Ovary (tissue), 9 donors: ENCODE results near the gene ANO2. TPM values are rescaled to one million over a fixed set of nuclear protein-coding genes. Genes with fewer than 3 reads are reported as not detected.

Experiments used
- DNase-seq, 5 donors: peaks; one replicate each; pipeline ENCODE4 v3.0.0-alpha.2; 2019 to 2020
- H3K27ac ChIP-seq, 2 donors: fragments of 200-600 bp; one replicate each; pipeline versions ENCODE4 v1.5.1 to v1.8.0; 2019 to 2022
- H3K27me3 ChIP-seq: fragments of 200-600 bp; one replicate; pipeline ENCODE4 v1.8.0; 2022
- H3K36me3 ChIP-seq: fragments of 200-600 bp; sonication (generic); one replicate; pipeline ENCODE4 v1.5.1; 2019
- H3K4me1 ChIP-seq: one replicate; pipeline ENCODE4 v1.8.1; 2013; ENCODE audit warnings: mild to moderate bottlenecking, moderate library complexity; ENCODE audit not compliant: insufficient read depth
- H3K4me3 ChIP-seq: fragments of 200-600 bp; sonication (generic); one replicate; pipeline ENCODE4 v1.5.1; 2017
- H3K9me3 ChIP-seq, 2 donors: fragments of 200-600 bp in 1 of 2; sonication (generic) in 1 of 2; one replicate each; pipeline versions ENCODE4 v1.5.1 to v1.8.1; 2013 to 2019; ENCODE audit warnings: mild to moderate bottlenecking in 1 of 2, moderate library complexity in 1 of 2
- EP300 ChIP-seq: sonication (generic); formaldehyde crosslinking; IDR thresholded peaks from one replicate; pipeline ENCODE4 v1.6.1; 2017; ENCODE audit warnings: antibody characterized with exemption
- POLR2A ChIP-seq: fragments of 450-650 bp; IDR thresholded peaks from one replicate; pipeline ENCODE4 v1.6.1; 2017; ENCODE audit warnings: antibody characterized with exemption, mild to moderate bottlenecking, moderate library complexity
- WGBS, 3 donors: extraction: QIAGEN DNeasy Blood & Tissue Kit in 1 of 3; methylation state at CpG; one replicate each; pipeline versions ENCODE4 v1.1.5 to v1.1.7; 2013 to 2017; 5-methylcytosine and 5-hydroxymethylcytosine counted together
- intact Hi-C, 4 donors: fragments of 100-400 bp; cut with DNase I; formaldehyde crosslinking; loops; one replicate each; pipeline versions ENCODE4 v1.11.0 to v1.15.1; 2022 to 2023
- polyA plus RNA-seq, 2 donors: library from polyadenylated mRNA; stranded (reverse); fragments of 200-250 nt in 1 of 2; fragments of 350-450 nt in 1 of 2; fragmentation: Illumina TruSeq in 1 of 2; extraction: RNeasy Lipid Tissue Mini Kit (QIAGEN cat#74804) in 1 of 2; gene quantifications; one replicate each; pipeline ENCODE4 v1.2.3, GENCODE V29; 2013 to 2014
- total RNA-seq, 7 donors: library from RNA; depleted of rRNA in 2 of 7; stranded (reverse); fragments of >200 nt in 2 of 7; fragmentation: NEBNext Ultra II Directional in 3 of 7; extraction: Animal tissue kit (Norgen Biotek cat#: 25700) in 3 of 7; gene quantifications; one replicate each; pipeline versions ENCODE4 v1.1.0 to v1.2.4, GENCODE V29; 2016 to 2023
- TF ChIP-seq, protein P1 (sequence below), 3 donors: fragments of 450-650 bp in 2 of 3; fragments of 200-600 bp in 1 of 3; IDR thresholded peaks; one replicate each; pipeline versions ENCODE4 v1.5.1 to v1.8.0; 2016 to 2022; ENCODE audit warnings: antibody characterized with exemption in 3 of 3, mild to moderate bottlenecking in 1 of 3
- donor health status: DM: no; HTN: no; CAD: no; lungs with moderate emphysema.
- donor health status: DM: no; HTN: no; CAD: no.
- donor health status: Bipolar disorder and iron deficiency.
- donor health status: DM: yes; HTN: yes; CAD: no.
- donor health status: DM: no; HTN: no; CAD: no.
- donor health status: DM: yes; HTN: yes; CAD: no.

Gene ANO2
- total and polyA plus RNA-seq, 9 donors, result 3.0 to 6.7 (median 3.3) TPM

DNA sequence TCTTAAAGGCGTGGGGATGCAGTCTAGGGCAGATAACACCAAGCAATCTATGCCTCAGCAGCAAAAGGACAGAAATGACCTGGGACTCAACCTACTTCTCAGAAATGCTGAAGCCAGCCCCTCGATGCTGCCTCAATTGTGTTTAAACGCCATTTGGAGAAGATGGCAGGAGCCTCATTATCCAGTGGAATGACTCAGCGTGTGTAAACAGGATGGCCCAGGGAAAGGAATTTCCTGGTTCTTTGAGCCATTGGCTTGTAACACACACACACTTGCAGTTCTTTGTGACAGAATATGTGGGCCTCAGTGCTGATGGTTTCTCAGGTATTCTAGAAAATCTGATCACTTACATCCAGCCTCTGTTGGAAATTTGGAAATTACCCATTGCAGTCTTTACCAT is 358.9 kb downstream of the ANO2 start:
- no peak overlapping the region for H3K4me3 ChIP-seq
- no peaks in the 10 kb centered on the region for H3K36me3 ChIP-seq
- H3K9me3 ChIP-seq, result no peaks in the 10 kb centered on the region
- 84 to 88% (median 84%) methylated on average over 4 of the region's 4 CpGs for WGBS, 3 donors
- no peak overlapping the region for H3K27ac ChIP-seq
- DNase-seq, result no peak
- no peaks in the 10 kb centered on the region for H3K27me3 ChIP-seq
- TF ChIP-seq POLR2A (no peak), EP300 (no peak)
- TF ChIP-seq, protein P1, sequence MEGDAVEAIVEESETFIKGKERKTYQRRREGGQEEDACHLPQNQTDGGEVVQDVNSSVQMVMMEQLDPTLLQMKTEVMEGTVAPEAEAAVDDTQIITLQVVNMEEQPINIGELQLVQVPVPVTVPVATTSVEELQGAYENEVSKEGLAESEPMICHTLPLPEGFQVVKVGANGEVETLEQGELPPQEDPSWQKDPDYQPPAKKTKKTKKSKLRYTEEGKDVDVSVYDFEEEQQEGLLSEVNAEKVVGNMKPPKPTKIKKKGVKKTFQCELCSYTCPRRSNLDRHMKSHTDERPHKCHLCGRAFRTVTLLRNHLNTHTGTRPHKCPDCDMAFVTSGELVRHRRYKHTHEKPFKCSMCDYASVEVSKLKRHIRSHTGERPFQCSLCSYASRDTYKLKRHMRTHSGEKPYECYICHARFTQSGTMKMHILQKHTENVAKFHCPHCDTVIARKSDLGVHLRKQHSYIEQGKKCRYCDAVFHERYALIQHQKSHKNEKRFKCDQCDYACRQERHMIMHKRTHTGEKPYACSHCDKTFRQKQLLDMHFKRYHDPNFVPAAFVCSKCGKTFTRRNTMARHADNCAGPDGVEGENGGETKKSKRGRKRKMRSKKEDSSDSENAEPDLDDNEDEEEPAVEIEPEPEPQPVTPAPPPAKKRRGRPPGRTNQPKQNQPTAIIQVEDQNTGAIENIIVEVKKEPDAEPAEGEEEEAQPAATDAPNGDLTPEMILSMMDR (IDR thresholded peaks at IDR 0.05), result no peak
- intact Hi-C loops, result no loop called here
- H3K4me1 ChIP-seq, result peaks cover 2% of the 10 kb centered on the region

DNA sequence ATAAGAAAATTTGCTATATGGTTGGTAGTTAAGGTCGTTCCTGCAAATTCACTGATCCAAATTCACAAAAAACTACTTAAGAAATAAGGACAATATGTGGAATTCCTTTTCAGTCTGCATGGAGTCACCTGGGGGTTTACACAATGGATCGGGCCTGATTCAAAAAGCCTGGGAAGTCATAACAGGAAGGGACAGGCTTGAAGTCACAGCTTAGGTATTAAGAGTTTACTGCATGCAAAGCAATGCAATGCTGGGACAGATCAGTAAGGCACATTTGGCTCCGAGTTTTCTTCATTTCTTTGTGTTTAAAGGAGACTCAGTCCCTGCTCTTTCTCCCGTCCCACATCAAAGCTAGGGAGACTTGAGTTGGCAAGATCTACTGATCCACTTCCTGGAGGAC is 359.9 kb downstream of the ANO2 start:
- no peak overlapping the region for H3K27ac ChIP-seq
- H3K4me1 ChIP-seq, result peaks cover 2% of the 10 kb centered on the region
- no peaks in the 10 kb centered on the region for H3K9me3 ChIP-seq
- no peaks in the 10 kb centered on the region for H3K27me3 ChIP-seq
- DNase-seq, result no peak
- intact Hi-C loops, result no loop called here
- 75 to 86% (median 77%) methylated on average over 4 of the region's 4 CpGs for WGBS, 3 donors
- TF ChIP-seq POLR2A (no peak), EP300 (no peak)
- TF ChIP-seq, protein P1 (IDR thresholded peaks at IDR 0.05), result no peak
- H3K4me3 ChIP-seq, result no peak overlapping the region
- H3K36me3 ChIP-seq, result no peaks in the 10 kb centered on the region

DNA sequence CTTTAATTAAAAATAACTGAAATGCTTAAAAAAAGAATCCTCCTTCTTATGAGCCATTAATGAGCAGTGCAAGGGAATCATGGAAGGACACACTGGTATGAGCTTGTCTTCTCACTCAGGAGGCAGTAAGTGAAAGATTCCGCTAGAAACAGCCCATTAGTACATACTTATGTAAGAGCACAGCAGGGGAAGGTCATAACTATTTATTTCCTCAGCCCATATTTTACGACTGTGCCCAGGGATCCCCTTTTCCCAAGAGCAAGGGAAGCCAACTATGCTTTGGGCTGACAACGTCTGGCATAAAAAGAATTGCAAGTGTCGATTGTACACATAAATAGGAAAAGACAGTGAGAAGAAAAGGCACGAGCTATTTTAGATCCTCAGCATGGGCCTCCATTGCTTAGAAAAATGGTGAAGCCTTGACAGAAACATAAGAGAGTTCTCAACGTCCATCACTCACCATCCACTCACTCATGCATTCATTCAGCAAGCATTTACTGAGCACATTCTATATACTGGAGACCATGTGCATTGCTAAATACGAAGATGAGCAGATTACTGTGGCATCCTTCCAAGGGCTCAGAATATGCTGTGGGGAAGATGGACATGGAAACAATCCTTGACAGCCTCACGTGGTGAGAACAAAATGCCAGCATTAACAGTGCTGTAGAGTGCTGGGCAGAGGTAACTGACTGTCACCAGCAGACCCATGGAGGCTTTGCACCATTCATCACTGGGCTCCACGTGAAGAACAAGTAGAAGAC is 360.5 kb downstream of the ANO2 start:
- Histone ChIP-seq H3K27ac (no peak overlapping the region), H3K4me3 (no peak overlapping the region), H3K36me3 (no peaks in the 10 kb centered on the region), H3K4me1 (peaks cover 2% of the 10 kb centered on the region), H3K9me3 (no peaks in the 10 kb centered on the region), H3K27me3 (no peaks in the 10 kb centered on the region)
- TF ChIP-seq EP300 (no peak), POLR2A (no peak)
- TF ChIP-seq, protein P1 (IDR thresholded peaks at IDR 0.05), result no peak
- 82 to 85% (median 83%) methylated on average over 9 of the region's 9 CpGs for WGBS, 3 donors
- intact Hi-C loops, result no loop called here
- DNase-seq, result no peak

DNA sequence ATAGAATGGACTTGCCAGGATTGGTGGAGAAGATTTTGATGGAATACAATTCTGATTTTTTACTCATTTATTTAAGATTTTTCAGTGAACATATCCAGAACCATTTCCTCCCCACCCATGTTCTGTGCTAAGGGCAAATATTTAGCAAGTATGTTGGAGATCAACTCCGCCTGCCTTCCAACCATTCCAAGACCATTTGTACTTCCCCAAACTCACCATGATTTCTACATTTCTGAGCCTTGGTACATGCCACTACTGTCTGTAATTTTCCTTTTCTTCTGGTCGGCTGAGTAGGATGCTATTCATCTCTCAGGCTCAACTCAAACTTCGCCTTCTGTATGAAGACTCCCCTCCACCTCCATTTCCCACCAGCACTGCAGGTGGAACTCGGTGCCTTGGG is 362.5 kb downstream of the ANO2 start:
- H3K36me3 ChIP-seq, result no peaks in the 10 kb centered on the region
- H3K9me3 ChIP-seq, result no peaks in the 10 kb centered on the region
- no peaks in the 10 kb centered on the region for H3K27me3 ChIP-seq
- intact Hi-C loops, result no loop called here
- DNase-seq, result no peak
- H3K4me1 ChIP-seq, result peaks cover 2% of the 10 kb centered on the region
- no peak overlapping the region for H3K4me3 ChIP-seq
- TF ChIP-seq, protein P1 (IDR thresholded peaks at IDR 0.05), result no peak
- TF ChIP-seq EP300 (no peak), POLR2A (no peak)
- WGBS, 3 donors, result 87 to 94% (median 90%) methylated on average over 4 of the region's 4 CpGs
- H3K27ac ChIP-seq, result no peak overlapping the region
